ENCODE measurements around the gene CACNA1E. TPM values are rescaled to one million over a fixed set of nuclear protein-coding genes. Genes with fewer than 3 reads are reported as not detected.

CACNA1E gene
- total and polyA plus RNA-seq, 2 of the 4 experiments (the other 2 are of a cell fraction) = not detected

DNA sequence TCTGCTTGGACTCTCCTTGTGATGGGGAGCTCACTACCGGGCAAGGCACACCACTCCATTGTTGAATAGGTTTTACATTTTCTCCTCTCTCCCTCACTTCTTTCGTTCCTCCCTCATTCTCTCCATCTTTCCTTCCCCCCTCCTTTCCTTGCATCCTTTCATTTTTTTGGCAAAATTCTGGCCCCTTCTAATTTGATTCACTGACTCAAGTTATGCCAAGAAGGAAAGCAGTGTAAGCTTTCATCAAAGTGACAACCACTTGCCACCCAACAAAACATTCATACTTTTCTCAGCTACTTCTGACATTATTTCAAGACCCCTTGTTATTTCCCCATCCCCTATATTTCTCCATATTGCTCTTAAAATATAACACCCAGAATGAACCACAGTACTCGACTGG lies 68.4 kb downstream of the CACNA1E start:
- no peak overlapping the region for H3K18ac ChIP-seq (ENCODE audit: low read depth, low read length)
- H2AFZ ChIP-seq (replicated peaks; ENCODE audit: low read length, poor library complexity) = no peak overlapping the region
- H2AK5ac ChIP-seq (ENCODE audit: low read depth, low read length) = no peak overlapping the region
- no peaks in the 10 kb centered on the region for H3K9me3 ChIP-seq (ENCODE audit: control insufficient read depth, insufficient read depth, low read length)
- no TSS peak for BruUV-seq (replicated peaks)
- 0% methylated on average over 1 of the region's 3 CpGs; no CpG with 5 or more reads in 1 of the 2 experiments for WGBS, 2 experiments (ENCODE audit: extremely low coverage in 2 of 2, insufficient read length in 1 of 2)
- no peaks in the 10 kb centered on the region for H3K9me1 ChIP-seq (ENCODE audit: insufficient read depth, low read length)
- intact Hi-C loops (cut with micrococcal nuclease) = no loop called here
- H3K4ac ChIP-seq (ENCODE audit: low read depth, low read length) = no peak overlapping the region
- no peak overlapping the region for H2BK120ac ChIP-seq (ENCODE audit: low read depth, low read length)
- no peak overlapping the region for H3K56ac ChIP-seq (ENCODE audit: extremely low read depth, insufficient read depth, low read length)
- ATAC-seq (ENCODE audit: low read depth) = no peak
- ChIA-PET POLR2A (ENCODE audit: unreplicated experiment) (no interaction called here), CTCF (no interaction called here)
- H3K23ac ChIP-seq (ENCODE audit: low read depth, low read length) = no peak overlapping the region
- H3K27me3 ChIP-seq (ENCODE audit: control insufficient read depth, insufficient read depth, low read length) = no peaks in the 10 kb centered on the region
- H4K20me1 ChIP-seq (ENCODE audit: insufficient read depth, low read length) = no peaks in the 10 kb centered on the region
- no peak overlapping the region for H3K4me3 ChIP-seq (ENCODE audit: insufficient read depth, low read depth, low read length)
- no peak overlapping the region for H4K91ac ChIP-seq (ENCODE audit: insufficient read depth, low read depth, low read length)
- H4K5ac ChIP-seq (ENCODE audit: low read depth, low read length) = no peak overlapping the region
- H3K27ac ChIP-seq (ENCODE audit: insufficient read depth, low read length) = no peak overlapping the region
- no peak overlapping the region for H2BK20ac ChIP-seq (ENCODE audit: low read depth, low read length)
- H3K9ac ChIP-seq (ENCODE audit: low read depth, low read length) = no peak overlapping the region
- no peak for DNase-seq
- H3K36me3 ChIP-seq (ENCODE audit: control insufficient read depth, insufficient read depth, low read length) = no peaks in the 10 kb centered on the region
- no peak overlapping the region for H3K14ac ChIP-seq (replicated peaks; ENCODE audit: low read depth, low read length)
- no peak overlapping the region for H2BK15ac ChIP-seq (ENCODE audit: low read depth, low read length)
- no peak overlapping the region for H2AK9ac ChIP-seq (replicated peaks; ENCODE audit: low read depth, low read length, poor library complexity)
- no peak overlapping the region for H2BK5ac ChIP-seq (ENCODE audit: low read depth, low read length, poor library complexity, severe bottlenecking)
- in situ Hi-C loops (cut with MboI; ENCODE audit: low sequenced_read_pairs) = no loop called here
- no peak overlapping the region for H4K8ac ChIP-seq (ENCODE audit: low read depth in 2 of 2, low read length in 2 of 2)
- no peak overlapping the region for H3K4me2 ChIP-seq (ENCODE audit: low read depth, low read length)
- dilution Hi-C loops (cut with HindIII; ENCODE audit: low sequenced_read_pairs, unreplicated experiment) = no loop called here
- no peaks in the 10 kb centered on the region for H3K4me1 ChIP-seq (ENCODE audit: control insufficient read depth, insufficient read depth, low read length)
- TF ChIP-seq MAFK (IDR thresholded peaks at IDR 0.05; ENCODE audit: low read depth, low read length) = no peak
- TF ChIP-seq RAD21 (IDR thresholded peaks at IDR 0.05; ENCODE audit: low read length) = no peak
- TF ChIP-seq BHLHE40 (IDR thresholded peaks at IDR 0.05; ENCODE audit: low read depth, low read length) = no peak
- TF ChIP-seq NFE2L2 (IDR thresholded peaks at IDR 0.05; ENCODE audit: low read depth, low read length) = no peak
- TF ChIP-seq, protein P1, sequence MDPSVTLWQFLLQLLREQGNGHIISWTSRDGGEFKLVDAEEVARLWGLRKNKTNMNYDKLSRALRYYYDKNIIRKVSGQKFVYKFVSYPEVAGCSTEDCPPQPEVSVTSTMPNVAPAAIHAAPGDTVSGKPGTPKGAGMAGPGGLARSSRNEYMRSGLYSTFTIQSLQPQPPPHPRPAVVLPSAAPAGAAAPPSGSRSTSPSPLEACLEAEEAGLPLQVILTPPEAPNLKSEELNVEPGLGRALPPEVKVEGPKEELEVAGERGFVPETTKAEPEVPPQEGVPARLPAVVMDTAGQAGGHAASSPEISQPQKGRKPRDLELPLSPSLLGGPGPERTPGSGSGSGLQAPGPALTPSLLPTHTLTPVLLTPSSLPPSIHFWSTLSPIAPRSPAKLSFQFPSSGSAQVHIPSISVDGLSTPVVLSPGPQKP (IDR thresholded peaks at IDR 0.05; ENCODE audit: borderline replicate concordance, low read depth, low read length) = no peak
- TF ChIP-seq MAZ (IDR thresholded peaks at IDR 0.05; ENCODE audit: borderline replicate concordance, low read depth, low read length) = no peak
- H3K79me1 ChIP-seq (ENCODE audit: low read depth in 1 of 2, low read length in 2 of 2) = no peaks in the 10 kb centered on the region

All from IMR-90 (cell line).